Activated CD8-positive, alpha-beta T cell treated with anti-CD3 and anti-CD28 coated beads, Interleukin-2, amount 10 ng/mL, durations not matched to agents 7 days and 5 days (primary cell): ENCODE measurements around the gene AKIRIN2. TPM values are rescaled to one million over a fixed set of nuclear protein-coding genes. Genes with fewer than 3 reads are reported as not detected.

Experiments used
- total RNA-seq, 2 experiments: library from RNA; stranded (reverse); gene quantifications; one replicate each; pipeline ENCODE4 v1.2.3, GENCODE V29; 2021

The AKIRIN2 gene
- total RNA-seq, 2 experiments from 2014 or later, result 42.1 to 45.2 TPM

Other genes with a start within 250 kb of the AKIRIN2 start
- gene SLC35A1, start 229.3 kb downstream of the AKIRIN2 start, total RNA-seq, result 10 to 100 TPM; 11.8 to 12.6 TPM
- 10 to 100 TPM; 20.6 to 21.4 TPM for gene RARS2, start 112.2 kb downstream of the AKIRIN2 start, total RNA-seq
- gene ORC3, start 112.1 kb downstream of the AKIRIN2 start, total RNA-seq, result 10 to 100 TPM; 27.1 TPM